ENCODE data around the gene ACOT9. TPM values are rescaled to one million over a fixed set of nuclear protein-coding genes. Genes with fewer than 3 reads are reported as not detected.

Gene ACOT9
- total and polyA plus RNA-seq, 2 experiments from 2014 or later: 28.5 to 34.3 TPM

DNA sequence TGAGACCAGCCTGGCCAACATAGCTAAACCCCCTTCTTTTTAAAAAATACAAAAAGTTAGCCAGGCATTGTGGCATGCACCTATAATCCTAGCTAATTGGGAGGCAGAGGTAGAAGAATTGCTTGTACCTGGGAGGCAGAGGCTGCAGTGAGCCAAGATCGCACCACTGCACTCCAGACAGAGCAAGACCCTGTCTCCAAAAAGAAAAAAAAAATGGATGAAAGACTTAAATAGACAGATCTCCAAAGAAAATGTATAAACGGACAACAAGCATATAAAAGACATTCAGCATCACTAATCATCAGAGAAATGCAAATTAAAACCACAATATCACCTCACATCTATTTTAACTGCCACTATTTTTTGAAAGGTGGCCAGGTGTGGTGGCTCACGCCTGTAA lies 33.3 kb upstream of the ACOT9 start:
- ATAC-seq: no peak
- H3K27me3 Mint-ChIP-seq (ENCODE audit: insufficient read depth, low read depth, poor library complexity): peaks cover 2% of the 10 kb centered on the region
- TF ChIP-seq CREB1 (CRISPR knock-in tag; IDR thresholded peaks at IDR 0.05; ENCODE audit: low read depth) (no peak), ZNF331 (CRISPR knock-in tag; IDR thresholded peaks at IDR 0.05; ENCODE audit: low read depth) (no peak), EZH2 (IDR thresholded peaks at IDR 0.05; ENCODE audit: low read depth, unreplicated experiment) (no peak), JUNB (IDR thresholded peaks at IDR 0.05; ENCODE audit: unreplicated experiment) (no peak), POLR2AphosphoS5 (IDR thresholded peaks at IDR 0.05; ENCODE audit: low read depth) (no peak), EZH2phosphoT487 (IDR thresholded peaks at IDR 0.05; ENCODE audit: unreplicated experiment) (no peak), NANOG (IDR thresholded peaks at IDR 0.05; ENCODE audit: borderline replicate concordance) (no peak), ZNF114 (CRISPR knock-in tag; IDR thresholded peaks at IDR 0.05) (no peak), STAT1 (IDR thresholded peaks at IDR 0.05; ENCODE audit: unreplicated experiment) (no peak)
- TF ChIP-seq, protein P1, sequence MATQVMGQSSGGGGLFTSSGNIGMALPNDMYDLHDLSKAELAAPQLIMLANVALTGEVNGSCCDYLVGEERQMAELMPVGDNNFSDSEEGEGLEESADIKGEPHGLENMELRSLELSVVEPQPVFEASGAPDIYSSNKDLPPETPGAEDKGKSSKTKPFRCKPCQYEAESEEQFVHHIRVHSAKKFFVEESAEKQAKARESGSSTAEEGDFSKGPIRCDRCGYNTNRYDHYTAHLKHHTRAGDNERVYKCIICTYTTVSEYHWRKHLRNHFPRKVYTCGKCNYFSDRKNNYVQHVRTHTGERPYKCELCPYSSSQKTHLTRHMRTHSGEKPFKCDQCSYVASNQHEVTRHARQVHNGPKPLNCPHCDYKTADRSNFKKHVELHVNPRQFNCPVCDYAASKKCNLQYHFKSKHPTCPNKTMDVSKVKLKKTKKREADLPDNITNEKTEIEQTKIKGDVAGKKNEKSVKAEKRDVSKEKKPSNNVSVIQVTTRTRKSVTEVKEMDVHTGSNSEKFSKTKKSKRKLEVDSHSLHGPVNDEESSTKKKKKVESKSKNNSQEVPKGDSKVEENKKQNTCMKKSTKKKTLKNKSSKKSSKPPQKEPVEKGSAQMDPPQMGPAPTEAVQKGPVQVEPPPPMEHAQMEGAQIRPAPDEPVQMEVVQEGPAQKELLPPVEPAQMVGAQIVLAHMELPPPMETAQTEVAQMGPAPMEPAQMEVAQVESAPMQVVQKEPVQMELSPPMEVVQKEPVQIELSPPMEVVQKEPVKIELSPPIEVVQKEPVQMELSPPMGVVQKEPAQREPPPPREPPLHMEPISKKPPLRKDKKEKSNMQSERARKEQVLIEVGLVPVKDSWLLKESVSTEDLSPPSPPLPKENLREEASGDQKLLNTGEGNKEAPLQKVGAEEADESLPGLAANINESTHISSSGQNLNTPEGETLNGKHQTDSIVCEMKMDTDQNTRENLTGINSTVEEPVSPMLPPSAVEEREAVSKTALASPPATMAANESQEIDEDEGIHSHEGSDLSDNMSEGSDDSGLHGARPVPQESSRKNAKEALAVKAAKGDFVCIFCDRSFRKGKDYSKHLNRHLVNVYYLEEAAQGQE (IDR thresholded peaks at IDR 0.05; ENCODE audit: unreplicated experiment): no peak
- TF ChIP-seq, protein P2, sequence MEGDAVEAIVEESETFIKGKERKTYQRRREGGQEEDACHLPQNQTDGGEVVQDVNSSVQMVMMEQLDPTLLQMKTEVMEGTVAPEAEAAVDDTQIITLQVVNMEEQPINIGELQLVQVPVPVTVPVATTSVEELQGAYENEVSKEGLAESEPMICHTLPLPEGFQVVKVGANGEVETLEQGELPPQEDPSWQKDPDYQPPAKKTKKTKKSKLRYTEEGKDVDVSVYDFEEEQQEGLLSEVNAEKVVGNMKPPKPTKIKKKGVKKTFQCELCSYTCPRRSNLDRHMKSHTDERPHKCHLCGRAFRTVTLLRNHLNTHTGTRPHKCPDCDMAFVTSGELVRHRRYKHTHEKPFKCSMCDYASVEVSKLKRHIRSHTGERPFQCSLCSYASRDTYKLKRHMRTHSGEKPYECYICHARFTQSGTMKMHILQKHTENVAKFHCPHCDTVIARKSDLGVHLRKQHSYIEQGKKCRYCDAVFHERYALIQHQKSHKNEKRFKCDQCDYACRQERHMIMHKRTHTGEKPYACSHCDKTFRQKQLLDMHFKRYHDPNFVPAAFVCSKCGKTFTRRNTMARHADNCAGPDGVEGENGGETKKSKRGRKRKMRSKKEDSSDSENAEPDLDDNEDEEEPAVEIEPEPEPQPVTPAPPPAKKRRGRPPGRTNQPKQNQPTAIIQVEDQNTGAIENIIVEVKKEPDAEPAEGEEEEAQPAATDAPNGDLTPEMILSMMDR (conservative IDR thresholded peaks at IDR 0.05; ENCODE audit: low read depth in 2 of 2): no peak
- TF ChIP-seq, protein P3, sequence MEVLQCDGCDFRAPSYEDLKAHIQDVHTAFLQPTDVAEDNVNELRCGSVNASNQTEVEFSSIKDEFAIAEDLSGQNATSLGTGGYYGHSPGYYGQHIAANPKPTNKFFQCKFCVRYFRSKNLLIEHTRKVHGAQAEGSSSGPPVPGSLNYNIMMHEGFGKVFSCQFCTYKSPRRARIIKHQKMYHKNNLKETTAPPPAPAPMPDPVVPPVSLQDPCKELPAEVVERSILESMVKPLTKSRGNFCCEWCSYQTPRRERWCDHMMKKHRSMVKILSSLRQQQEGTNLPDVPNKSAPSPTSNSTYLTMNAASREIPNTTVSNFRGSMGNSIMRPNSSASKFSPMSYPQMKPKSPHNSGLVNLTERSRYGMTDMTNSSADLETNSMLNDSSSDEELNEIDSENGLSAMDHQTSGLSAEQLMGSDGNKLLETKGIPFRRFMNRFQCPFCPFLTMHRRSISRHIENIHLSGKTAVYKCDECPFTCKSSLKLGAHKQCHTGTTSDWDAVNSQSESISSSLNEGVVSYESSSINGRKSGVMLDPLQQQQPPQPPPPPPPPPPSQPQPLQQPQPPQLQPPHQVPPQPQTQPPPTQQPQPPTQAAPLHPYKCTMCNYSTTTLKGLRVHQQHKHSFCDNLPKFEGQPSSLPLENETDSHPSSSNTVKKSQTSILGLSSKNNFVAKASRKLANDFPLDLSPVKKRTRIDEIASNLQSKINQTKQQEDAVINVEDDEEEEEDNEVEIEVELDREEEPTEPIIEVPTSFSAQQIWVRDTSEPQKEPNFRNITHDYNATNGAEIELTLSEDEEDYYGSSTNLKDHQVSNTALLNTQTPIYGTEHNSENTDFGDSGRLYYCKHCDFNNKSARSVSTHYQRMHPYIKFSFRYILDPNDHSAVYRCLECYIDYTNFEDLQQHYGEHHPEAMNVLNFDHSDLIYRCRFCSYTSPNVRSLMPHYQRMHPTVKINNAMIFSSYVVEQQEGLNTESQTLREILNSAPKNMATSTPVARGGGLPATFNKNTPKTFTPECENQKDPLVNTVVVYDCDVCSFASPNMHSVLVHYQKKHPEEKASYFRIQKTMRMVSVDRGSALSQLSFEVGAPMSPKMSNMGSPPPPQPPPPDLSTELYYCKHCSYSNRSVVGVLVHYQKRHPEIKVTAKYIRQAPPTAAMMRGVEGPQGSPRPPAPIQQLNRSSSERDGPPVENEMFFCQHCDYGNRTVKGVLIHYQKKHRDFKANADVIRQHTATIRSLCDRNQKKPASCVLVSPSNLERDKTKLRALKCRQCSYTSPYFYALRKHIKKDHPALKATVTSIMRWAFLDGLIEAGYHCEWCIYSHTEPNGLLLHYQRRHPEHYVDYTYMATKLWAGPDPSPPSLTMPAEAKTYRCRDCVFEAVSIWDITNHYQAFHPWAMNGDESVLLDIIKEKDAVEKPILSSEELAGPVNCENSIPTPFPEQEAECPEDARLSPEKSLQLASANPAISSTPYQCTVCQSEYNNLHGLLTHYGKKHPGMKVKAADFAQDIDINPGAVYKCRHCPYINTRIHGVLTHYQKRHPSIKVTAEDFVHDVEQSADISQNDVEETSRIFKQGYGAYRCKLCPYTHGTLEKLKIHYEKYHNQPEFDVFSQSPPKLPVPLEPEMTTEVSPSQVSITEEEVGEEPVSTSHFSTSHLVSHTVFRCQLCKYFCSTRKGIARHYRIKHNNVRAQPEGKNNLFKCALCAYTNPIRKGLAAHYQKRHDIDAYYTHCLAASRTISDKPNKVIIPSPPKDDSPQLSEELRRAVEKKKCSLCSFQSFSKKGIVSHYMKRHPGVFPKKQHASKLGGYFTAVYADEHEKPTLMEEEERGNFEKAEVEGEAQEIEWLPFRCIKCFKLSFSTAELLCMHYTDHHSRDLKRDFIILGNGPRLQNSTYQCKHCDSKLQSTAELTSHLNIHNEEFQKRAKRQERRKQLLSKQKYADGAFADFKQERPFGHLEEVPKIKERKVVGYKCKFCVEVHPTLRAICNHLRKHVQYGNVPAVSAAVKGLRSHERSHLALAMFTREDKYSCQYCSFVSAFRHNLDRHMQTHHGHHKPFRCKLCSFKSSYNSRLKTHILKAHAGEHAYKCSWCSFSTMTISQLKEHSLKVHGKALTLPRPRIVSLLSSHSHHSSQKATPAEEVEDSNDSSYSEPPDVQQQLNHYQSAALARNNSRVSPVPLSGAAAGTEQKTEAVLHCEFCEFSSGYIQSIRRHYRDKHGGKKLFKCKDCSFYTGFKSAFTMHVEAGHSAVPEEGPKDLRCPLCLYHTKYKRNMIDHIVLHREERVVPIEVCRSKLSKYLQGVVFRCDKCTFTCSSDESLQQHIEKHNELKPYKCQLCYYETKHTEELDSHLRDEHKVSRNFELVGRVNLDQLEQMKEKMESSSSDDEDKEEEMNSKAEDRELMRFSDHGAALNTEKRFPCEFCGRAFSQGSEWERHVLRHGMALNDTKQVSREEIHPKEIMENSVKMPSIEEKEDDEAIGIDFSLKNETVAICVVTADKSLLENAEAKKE (CRISPR knock-in tag; IDR thresholded peaks at IDR 0.05): no peak
- TF ChIP-seq, protein P4, sequence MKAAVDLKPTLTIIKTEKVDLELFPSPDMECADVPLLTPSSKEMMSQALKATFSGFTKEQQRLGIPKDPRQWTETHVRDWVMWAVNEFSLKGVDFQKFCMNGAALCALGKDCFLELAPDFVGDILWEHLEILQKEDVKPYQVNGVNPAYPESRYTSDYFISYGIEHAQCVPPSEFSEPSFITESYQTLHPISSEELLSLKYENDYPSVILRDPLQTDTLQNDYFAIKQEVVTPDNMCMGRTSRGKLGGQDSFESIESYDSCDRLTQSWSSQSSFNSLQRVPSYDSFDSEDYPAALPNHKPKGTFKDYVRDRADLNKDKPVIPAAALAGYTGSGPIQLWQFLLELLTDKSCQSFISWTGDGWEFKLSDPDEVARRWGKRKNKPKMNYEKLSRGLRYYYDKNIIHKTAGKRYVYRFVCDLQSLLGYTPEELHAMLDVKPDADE (IDR thresholded peaks at IDR 0.05): no peak

More for the DNA sequence above, 33.3 kb upstream of the ACOT9 start:
- no peaks in the 10 kb centered on the region for H3K36me3 Mint-ChIP-seq (ENCODE audit: low read depth)
- H3K4me1 ChIP-seq (ENCODE audit: insufficient read depth): no peaks in the 10 kb centered on the region
- no peaks in the 10 kb centered on the region for H3K9me2 ChIP-seq (ENCODE audit: insufficient read depth)
- no peaks in the 10 kb centered on the region for H3K9me3 Mint-ChIP-seq
- H3K27ac ChIP-seq (ENCODE audit: low read depth): no peak overlapping the region
- no peaks in the 10 kb centered on the region for H3F3A ChIP-seq (replicated peaks; ENCODE audit: low read depth)
- no peaks in the 10 kb centered on the region for H3K4me1 Mint-ChIP-seq
- H3K27ac Mint-ChIP-seq: no peak overlapping the region
- H2AFZ ChIP-seq: no peak overlapping the region
- no peaks in the 10 kb centered on the region for H4K20me1 ChIP-seq (replicated peaks; ENCODE audit: insufficient read depth)
- H3K79me2 ChIP-seq (replicated peaks; ENCODE audit: insufficient read depth): no peaks in the 10 kb centered on the region
- H3K27me3 ChIP-seq (ENCODE audit: insufficient read depth): no peaks in the 10 kb centered on the region
- no peak for DNase-seq (ENCODE audit: low spot score)
- no peak overlapping the region for H3K4me3 Mint-ChIP-seq
- H3K36me3 ChIP-seq (ENCODE audit: insufficient read depth): no peaks in the 10 kb centered on the region
- H3K4me2 ChIP-seq: no peak overlapping the region
- H3K4me3 ChIP-seq: no peak overlapping the region
